HepG2 (cell line): ENCODE results near the gene MPV17L2. TPM values are rescaled to one million over a fixed set of nuclear protein-coding genes. Genes with fewer than 3 reads are reported as not detected.

Experiments used
- AHR ChIP-seq: IDR thresholded peaks from 2 replicates; pipeline ENCODE4 v1.6.1; 2018; ENCODE audit warnings: missing genetic modification reagents, missing compliant biosample characterization
- HOXA7 ChIP-seq: sonication (generic); formaldehyde crosslinking; IDR thresholded peaks from 2 replicates; pipeline ENCODE4 v1.8.1; 2022; ENCODE audit warnings: mild to moderate bottlenecking, missing genetic modification reagents, moderate library complexity
- MNT ChIP-seq: fragments of 450-650 bp; IDR thresholded peaks from 2 replicates; pipeline ENCODE4 v1.6.1; 2016
- NCOR1 ChIP-seq: fragments of 200-600 bp; sonication (generic); IDR thresholded peaks from 2 replicates; pipeline ENCODE4 v1.7.0; 2017; ENCODE audit warnings: antibody characterized with exemption, low read length, borderline replicate concordance
- NFIC ChIP-seq: IDR thresholded peaks from 2 replicates; pipeline ENCODE4 v1.6.1; 2012; ENCODE audit warnings: mild to moderate bottlenecking, low read length, inconsistent platforms
- PHF5A ChIP-seq: IDR thresholded peaks from one replicate; pipeline ENCODE4 v1.6.1; 2018; ENCODE audit warnings: low read depth, missing genetic modification reagents; ENCODE audit not compliant: unreplicated experiment
- SETDB1 ChIP-seq: sonication (generic); formaldehyde crosslinking; IDR thresholded peaks from 2 replicates; pipeline ENCODE4 v1.5.1; 2020; ENCODE audit warnings: missing genetic modification reagents, mild to moderate bottlenecking, borderline replicate concordance
- SP4 ChIP-seq: sonication (generic); formaldehyde crosslinking; IDR thresholded peaks from 2 replicates; pipeline ENCODE4 v1.8.1; 2023; ENCODE audit warnings: mild to moderate bottlenecking, missing genetic modification reagents
- TOPORS ChIP-seq: sonication (generic); formaldehyde crosslinking; IDR thresholded peaks from 2 replicates; pipeline ENCODE4 v1.8.0; 2023; ENCODE audit warnings: mild to moderate bottlenecking, missing genetic modification reagents
- ZBTB43 ChIP-seq: sonication (generic); formaldehyde crosslinking; conservative IDR thresholded peaks from 2 replicates; pipeline ENCODE4 v1.4.0; 2020; ENCODE audit warnings: missing genetic modification reagents
- ZMYM2 ChIP-seq: sonication (generic); formaldehyde crosslinking; IDR thresholded peaks from 2 replicates; pipeline ENCODE4 v1.8.0; 2022; ENCODE audit warnings: mild to moderate bottlenecking, missing genetic modification reagents
- ZNF362 ChIP-seq: sonication (generic); formaldehyde crosslinking; IDR thresholded peaks from 2 replicates; pipeline ENCODE4 v1.4.0; 2020; ENCODE audit warnings: missing genetic modification reagents, mild to moderate bottlenecking, borderline replicate concordance
- ZNF557 ChIP-seq: sonication (generic); formaldehyde crosslinking; IDR thresholded peaks from 2 replicates; pipeline ENCODE4 v1.4.0; 2020; ENCODE audit warnings: missing genetic modification reagents
- ZNF570 ChIP-seq: sonication (generic); formaldehyde crosslinking; IDR thresholded peaks from 2 replicates; pipeline ENCODE4 v1.4.0; 2020; ENCODE audit warnings: mild to moderate bottlenecking, missing genetic modification reagents, borderline replicate concordance
- ZNF7 ChIP-seq: IDR thresholded peaks from 2 replicates; pipeline ENCODE4 v1.6.1; 2016; ENCODE audit warnings: missing biosample characterization, missing genetic modification reagents
- ZNF878 ChIP-seq: sonication (generic); formaldehyde crosslinking; IDR thresholded peaks from 2 replicates; pipeline ENCODE4 v1.8.1; 2023; ENCODE audit warnings: mild to moderate bottlenecking, missing genetic modification reagents, moderate library complexity
- ZSCAN21 ChIP-seq: sonication (generic); formaldehyde crosslinking; IDR thresholded peaks from 2 replicates; pipeline ENCODE4 v1.8.0; 2022; ENCODE audit warnings: mild to moderate bottlenecking, missing genetic modification reagents, moderate library complexity, borderline replicate concordance
- polyA plus RNA-seq, 8 experiments: library from polyadenylated mRNA; depleted of rRNA in 3 of 8; stranded (reverse) in 7 of 8; unstranded in 1 of 8; fragments of >200 nt; fragmentation: Illumina TruSeq in 4 of 8; extraction: Trizol in 4 of 8; gene quantifications; 2 replicates each; pipeline versions ENCODE4 v1.2.1 to v1.2.3, GENCODE V29; 2011 to 2016; ENCODE audit warnings: low read depth in 4 of 8, missing spikeins in 1 of 8, mixed read lengths in 1 of 8; ENCODE audit not compliant: insufficient read depth in 1 of 8
- total RNA-seq, 5 experiments: library from RNA; depleted of rRNA; stranded (reverse); fragments of >200 nt; fragmentation: Illumina TruSeq; extraction: Trizol; gene quantifications; 2 replicates each; pipeline ENCODE4 v1.2.3, GENCODE V29; 2016; ENCODE audit warnings: low read depth in 1 of 5
- TF ChIP-seq, protein P1 (sequence below): sonication (generic); formaldehyde crosslinking; IDR thresholded peaks from 2 replicates; pipeline ENCODE4 v1.5.1; 2020; ENCODE audit warnings: missing genetic modification reagents, mild to moderate bottlenecking, borderline replicate concordance
- TF ChIP-seq, protein P2 (sequence below): sonication (generic); formaldehyde crosslinking; IDR thresholded peaks from 2 replicates; pipeline ENCODE4 v1.5.0; 2020; ENCODE audit warnings: missing genetic modification reagents, mild to moderate bottlenecking, borderline replicate concordance

The MPV17L2 gene
- total and polyA plus RNA-seq, 2 of the 13 experiments (the other 11 are each of a cell fraction or from before 2014, with no cell fraction given) = 13.6 to 16.7 TPM

DNA sequence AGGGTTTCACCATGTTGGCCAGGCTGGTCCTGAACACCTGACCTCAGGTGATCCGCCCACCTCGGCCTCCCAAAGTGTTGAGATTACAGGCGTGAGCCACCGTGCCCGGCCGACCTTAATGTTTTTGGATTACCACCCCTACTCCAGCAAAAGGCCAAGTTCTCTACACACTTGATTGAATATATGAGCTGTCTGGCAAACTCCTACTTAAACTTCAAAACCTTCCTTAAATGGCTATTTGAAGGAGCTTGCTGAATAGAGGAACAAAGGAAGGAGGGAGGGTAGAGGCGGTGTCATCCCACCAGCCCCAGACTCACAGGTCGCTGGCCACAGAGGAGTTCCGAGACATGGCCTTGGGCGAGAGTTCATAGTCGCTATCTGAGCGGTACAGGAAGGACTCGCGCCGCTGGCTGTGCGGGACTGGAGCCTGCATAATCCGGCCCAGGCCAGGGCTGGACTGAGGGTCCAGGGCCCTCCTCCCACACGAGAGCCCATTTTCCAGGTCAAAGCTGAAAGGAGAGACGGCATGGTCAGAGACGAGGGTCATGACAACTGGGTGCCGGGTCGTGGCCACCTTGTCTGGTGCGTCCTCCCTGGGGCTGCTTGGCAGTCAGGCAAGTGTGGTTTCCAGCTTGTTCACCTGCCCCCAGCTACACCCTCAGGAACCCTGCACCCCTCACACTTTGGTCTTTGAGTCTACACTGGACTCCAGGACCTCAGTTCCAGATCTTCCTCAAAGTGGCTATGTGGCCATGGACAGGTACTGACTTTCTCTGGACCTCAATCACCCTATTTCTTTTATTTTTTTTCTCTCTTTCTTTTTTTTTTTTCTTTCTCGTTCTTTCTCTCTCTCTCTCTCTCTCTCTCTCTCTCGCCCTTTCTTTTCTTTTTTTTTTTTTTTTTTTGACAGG is 29.1 kb downstream of the MPV17L2 start (continued):
- TF ChIP-seq NFIC (no peak), ZNF570 (CRISPR knock-in tag) (no peak), ZMYM2 (no peak), SP4 (no peak), ZNF7 (CRISPR knock-in tag) (no peak), AHR (CRISPR knock-in tag) (no peak), ZNF878 (CRISPR knock-in tag) (no peak), HOXA7 (CRISPR knock-in tag) (no peak), ZSCAN21 (CRISPR knock-in tag) (peak; percentile 61; the same call in 1 of the 2 replicates), TOPORS (no peak), ZNF557 (CRISPR knock-in tag) (no peak), MNT (no peak), ZNF362 (CRISPR knock-in tag) (no peak), ZBTB43 (no peak), PHF5A (CRISPR knock-in tag) (no peak), SETDB1 (CRISPR knock-in tag) (no peak), NCOR1 (no peak)
- TF ChIP-seq, protein P1, sequence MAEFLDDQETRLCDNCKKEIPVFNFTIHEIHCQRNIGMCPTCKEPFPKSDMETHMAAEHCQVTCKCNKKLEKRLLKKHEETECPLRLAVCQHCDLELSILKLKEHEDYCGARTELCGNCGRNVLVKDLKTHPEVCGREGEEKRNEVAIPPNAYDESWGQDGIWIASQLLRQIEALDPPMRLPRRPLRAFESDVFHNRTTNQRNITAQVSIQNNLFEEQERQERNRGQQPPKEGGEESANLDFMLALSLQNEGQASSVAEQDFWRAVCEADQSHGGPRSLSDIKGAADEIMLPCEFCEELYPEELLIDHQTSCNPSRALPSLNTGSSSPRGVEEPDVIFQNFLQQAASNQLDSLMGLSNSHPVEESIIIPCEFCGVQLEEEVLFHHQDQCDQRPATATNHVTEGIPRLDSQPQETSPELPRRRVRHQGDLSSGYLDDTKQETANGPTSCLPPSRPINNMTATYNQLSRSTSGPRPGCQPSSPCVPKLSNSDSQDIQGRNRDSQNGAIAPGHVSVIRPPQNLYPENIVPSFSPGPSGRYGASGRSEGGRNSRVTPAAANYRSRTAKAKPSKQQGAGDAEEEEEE = no peak
- TF ChIP-seq, protein P2, sequence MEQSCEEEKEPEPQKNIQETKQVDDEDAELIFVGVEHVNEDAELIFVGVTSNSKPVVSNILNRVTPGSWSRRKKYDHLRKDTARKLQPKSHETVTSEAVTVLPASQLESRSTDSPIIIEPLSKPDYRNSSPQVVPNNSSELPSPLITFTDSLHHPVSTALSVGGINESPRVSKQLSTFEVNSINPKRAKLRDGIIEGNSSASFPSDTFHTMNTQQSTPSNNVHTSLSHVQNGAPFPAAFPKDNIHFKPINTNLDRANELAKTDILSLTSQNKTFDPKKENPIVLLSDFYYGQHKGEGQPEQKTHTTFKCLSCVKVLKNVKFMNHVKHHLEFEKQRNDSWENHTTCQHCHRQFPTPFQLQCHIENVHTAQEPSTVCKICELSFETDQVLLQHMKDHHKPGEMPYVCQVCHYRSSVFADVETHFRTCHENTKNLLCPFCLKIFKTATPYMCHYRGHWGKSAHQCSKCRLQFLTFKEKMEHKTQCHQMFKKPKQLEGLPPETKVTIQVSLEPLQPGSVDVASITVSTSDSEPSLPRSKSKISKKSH (CRISPR knock-in tag) = peak; percentile 25; the same call in 1 of the 2 replicates
